OCI-LY3 (cell line): ENCODE measurements around the gene PRDM5.

Experiments
- H2AFZ ChIP-seq: fragments of 200-600, 300-600 bp; shearing (Covaris generic); 2 replicates; pipeline ENCODE4 v1.6.0; 2014; ENCODE audit warnings: antibody characterized with exemption, low read depth, low read length
- H3K27ac ChIP-seq: fragments of 200-600, 300-600 bp; sonication (generic); 2 replicates; pipeline ENCODE4 v1.5.1; 2014; ENCODE audit warnings: mild to moderate bottlenecking, low read length, moderate library complexity, mixed read lengths
- H3K27me3 ChIP-seq: fragments of 200-600, 300-600 bp; sonication (generic); 2 replicates; pipeline ENCODE4 v1.6.1; 2014; ENCODE audit warnings: low read depth, low read length, mixed read lengths
- H3K36me3 ChIP-seq: fragments of 200-600, 300-600 bp; sonication (generic); replicated peaks from 2 replicates; pipeline ENCODE3; 2014; ENCODE audit warnings: low read depth, low read length, mixed read lengths
- H3K4me1 ChIP-seq: fragments of 300-600, 200-600 bp; sonication (generic); 2 replicates; pipeline ENCODE4 v1.6.1; 2014; ENCODE audit warnings: low read length, mixed read lengths
- H3K4me2 ChIP-seq: fragments of 200-600, 300-600 bp; sonication (generic); 2 replicates; pipeline ENCODE4 v1.6.1; 2014; ENCODE audit warnings: low read length, mixed read lengths
- H3K4me3 ChIP-seq: fragments of 300-600, 200-600 bp; sonication (generic); 2 replicates; pipeline ENCODE4 v1.5.1; 2014; ENCODE audit warnings: antibody characterized with exemption, mild to moderate bottlenecking, low read length, moderate library complexity
- H3K79me2 ChIP-seq: fragments of 300-600, 200-600 bp; shearing (Covaris generic); 2 replicates; pipeline ENCODE4 v1.6.1; 2014; ENCODE audit warnings: mild to moderate bottlenecking, low read length, mixed read lengths
- H3K9ac ChIP-seq: fragments of 300-600, 200-600 bp; shearing (Covaris generic); 2 replicates; pipeline ENCODE4 v1.6.0; 2014; ENCODE audit warnings: mild to moderate bottlenecking, low read length, moderate library complexity
- H3K9me3 ChIP-seq: fragments of 200-600, 300-600 bp; shearing (Covaris generic); 2 replicates; pipeline ENCODE4 v1.6.1; 2014; ENCODE audit warnings: low read length, mixed read lengths; ENCODE audit not compliant: insufficient read depth
- H4K20me1 ChIP-seq: fragments of 200-600, 300-600 bp; sonication (generic); 2 replicates; pipeline ENCODE4 v1.6.1; 2016; ENCODE audit warnings: low read length, mixed read lengths; ENCODE audit not compliant: insufficient read depth
- CTCF ChIP-seq: fragments of 200-600, 300-600 bp; sonication (generic); IDR thresholded peaks from 2 replicates; pipeline ENCODE4 v1.5.1; 2014; ENCODE audit warnings: antibody characterized with exemption, low read length, low read depth
- EZH2phosphoT487 ChIP-seq: fragments of 200-600 bp; shearing (Covaris generic); IDR thresholded peaks from 2 replicates; pipeline ENCODE4 v1.6.1; 2018; ENCODE audit warnings: antibody characterized with exemption, mixed run types, low read depth

The PRDM5 gene

DNA sequence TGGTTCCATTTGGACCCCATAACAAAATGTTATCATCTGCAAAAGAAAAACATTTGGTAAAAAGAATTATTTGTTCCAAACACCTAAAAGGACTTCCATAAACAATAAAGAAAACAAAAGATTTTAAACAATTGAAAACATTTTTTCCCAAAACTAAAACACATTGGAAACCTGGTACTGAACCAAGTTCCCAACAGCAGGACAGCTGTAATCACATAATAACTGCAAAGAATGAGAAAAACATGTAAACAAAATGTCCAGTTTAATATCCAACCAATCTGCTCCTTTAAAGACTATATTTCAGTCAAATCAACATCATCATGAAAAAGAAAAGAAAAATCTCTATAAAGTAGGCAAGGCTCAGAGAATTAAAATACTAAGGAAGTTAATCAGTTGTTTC, 36.3 kb downstream of the PRDM5 start:
- H2AFZ ChIP-seq: no peak overlapping the region
- peaks cover 12% of the 10 kb centered on the region for H3K9me3 ChIP-seq
- H3K4me3 ChIP-seq: no peak overlapping the region
- no peak overlapping the region for H3K4me2 ChIP-seq
- H3K36me3 ChIP-seq: no peaks in the 10 kb centered on the region
- no peak for TF ChIP-seq CTCF
- no peak for TF ChIP-seq EZH2phosphoT487
- no peak overlapping the region for H3K27ac ChIP-seq
- H3K4me1 ChIP-seq: no peaks in the 10 kb centered on the region
- no peak overlapping the region for H3K9ac ChIP-seq
- no peaks in the 10 kb centered on the region for H4K20me1 ChIP-seq
- no peaks in the 10 kb centered on the region for H3K79me2 ChIP-seq
- H3K27me3 ChIP-seq: no peaks in the 10 kb centered on the region

GRCh38 chr4:120881846-120882245, 40.7 kb downstream of the PRDM5 start:
- H2AFZ ChIP-seq: no peak overlapping the region
- no peaks in the 10 kb centered on the region for H3K4me1 ChIP-seq
- H3K79me2 ChIP-seq: no peaks in the 10 kb centered on the region
- H3K9me3 ChIP-seq: peaks cover 9% of the 10 kb centered on the region
- no peak overlapping the region for H3K27ac ChIP-seq
- TF ChIP-seq EZH2phosphoT487: no peak
- no peak for TF ChIP-seq CTCF
- H3K4me2 ChIP-seq: no peak overlapping the region
- H4K20me1 ChIP-seq: no peaks in the 10 kb centered on the region
- no peak overlapping the region for H3K9ac ChIP-seq
- no peaks in the 10 kb centered on the region for H3K27me3 ChIP-seq
- no peaks in the 10 kb centered on the region for H3K36me3 ChIP-seq
- H3K4me3 ChIP-seq: no peak overlapping the region

- Histone ChIP-seq H3K36me3 (no peaks in the 10 kb centered on the region), H3K4me2 (no peak overlapping the region), H3K4me1 (no peaks in the 10 kb centered on the region), H4K20me1 (no peaks in the 10 kb centered on the region), H3K79me2 (no peaks in the 10 kb centered on the region), H3K9ac (no peak overlapping the region), H2AFZ (no peak overlapping the region), H3K4me3 (no peak overlapping the region), H3K27me3 (no peaks in the 10 kb centered on the region), H3K9me3 (peaks cover 9% of the 10 kb centered on the region), H3K27ac (no peak overlapping the region)
- no peak for TF ChIP-seq EZH2phosphoT487
- no peak for TF ChIP-seq CTCF
These were observed 41.2 kb downstream of the PRDM5 start for GRCh38 chr4:120881351-120881750.

GRCh38 chr4:120877021-120877420, 45.5 kb downstream of the PRDM5 start:
- no peak overlapping the region for H3K27ac ChIP-seq
- H3K79me2 ChIP-seq: no peaks in the 10 kb centered on the region
- no peak overlapping the region for H3K4me2 ChIP-seq
- no peaks in the 10 kb centered on the region for H3K27me3 ChIP-seq
- TF ChIP-seq CTCF (no peak), EZH2phosphoT487 (no peak)
- no peak overlapping the region for H2AFZ ChIP-seq
- no peak overlapping the region for H3K9ac ChIP-seq
- no peaks in the 10 kb centered on the region for H3K36me3 ChIP-seq
- no peaks in the 10 kb centered on the region for H3K4me1 ChIP-seq
- no peaks in the 10 kb centered on the region for H4K20me1 ChIP-seq
- no peak overlapping the region for H3K4me3 ChIP-seq
- peaks cover 9% of the 10 kb centered on the region for H3K9me3 ChIP-seq
